ENCODE data around the gene AGAP1. TPM values are rescaled to one million over a fixed set of nuclear protein-coding genes. Genes with fewer than 3 reads are reported as not detected.

AGAP1 gene
- total RNA-seq, 2 donors from 2014 or later: 32.8 to 34.7 TPM

- Mint-ChIP-seq H3K4me3 (peak overlapping the region; percentile 75), H3K27ac (peak overlapping the region; percentile 88), H3K27me3 (ENCODE audit: insufficient read depth) (peaks cover 34% of the 10 kb centered on the region), H3K9me3 (peaks cover 3% of the 10 kb centered on the region), H3K36me3 (ENCODE audit: low read depth) (no peaks in the 10 kb centered on the region), H3K4me1 (peaks cover 19% of the 10 kb centered on the region)
- Histone ChIP-seq H3K27ac (ENCODE audit: low read depth, low read length) (no peak overlapping the region), H3K27me3 (ENCODE audit: control insufficient read depth, insufficient read depth, low read length, poor library complexity, severe bottlenecking) (no peaks in the 10 kb centered on the region), H3K36me3 (ENCODE audit: control insufficient read depth, insufficient read depth, low read length) (no peaks in the 10 kb centered on the region), H3K9ac (ENCODE audit: extremely low read depth, low read length, poor library complexity, severe bottlenecking) (peak overlapping the region; percentile 53), H3K4me1 (ENCODE audit: control insufficient read depth, insufficient read depth, low read length) (no peaks in the 10 kb centered on the region), H3K4me3 (ENCODE audit: low read length) (peak overlapping the region; percentile 82), H3K9me3 (ENCODE audit: control insufficient read depth, low read length) (no peaks in the 10 kb centered on the region)
- 5 to 7% methylated on average over 25 to 33 of the region's 33 CpGs for WGBS, 2 experiments (ENCODE audit: insufficient coverage in 1 of 2, insufficient read length in 1 of 2)
- DNase-seq: no peak
- TF ChIP-seq CTCF (conservative IDR thresholded peaks at IDR 0.05): no peak
These were observed 455 bp upstream of the AGAP1 start for GRCh38 chr2:235493402-235493774.

GRCh38 chr2:235494716-235495372 lies 1.0 kb downstream of the AGAP1 start:
- no peak overlapping the region for H3K27ac ChIP-seq (ENCODE audit: low read depth, low read length)
- no peaks in the 10 kb centered on the region for H3K36me3 ChIP-seq (ENCODE audit: control insufficient read depth, insufficient read depth, low read length)
- peak overlapping the region; percentile 81 for H3K4me3 ChIP-seq (ENCODE audit: low read length)
- peak; percentile 38 for TF ChIP-seq CTCF (conservative IDR thresholded peaks at IDR 0.05)
- H3K27me3 ChIP-seq (ENCODE audit: control insufficient read depth, insufficient read depth, low read length, poor library complexity, severe bottlenecking): no peaks in the 10 kb centered on the region
- H3K27ac Mint-ChIP-seq: no peak overlapping the region
- H3K9ac ChIP-seq (ENCODE audit: extremely low read depth, low read length, poor library complexity, severe bottlenecking): peak overlapping the region; percentile 47
- H3K4me1 Mint-ChIP-seq: peaks cover 28% of the 10 kb centered on the region
- H3K4me1 ChIP-seq (ENCODE audit: control insufficient read depth, insufficient read depth, low read length): peaks cover 4% of the 10 kb centered on the region
- peaks cover 33% of the 10 kb centered on the region for H3K27me3 Mint-ChIP-seq (ENCODE audit: insufficient read depth)
- peaks cover 2% of the 10 kb centered on the region for H3K36me3 Mint-ChIP-seq (ENCODE audit: low read depth)
- peak; percentile 83 for DNase-seq
- H3K9me3 ChIP-seq (ENCODE audit: control insufficient read depth, low read length): no peaks in the 10 kb centered on the region
- 1% methylated on average over 27 to 72 of the region's 72 CpGs for WGBS, 2 experiments (ENCODE audit: insufficient coverage in 1 of 2, insufficient read length in 1 of 2)
- peak overlapping the region; percentile 71 for H3K4me3 Mint-ChIP-seq
- peaks cover 3% of the 10 kb centered on the region for H3K9me3 Mint-ChIP-seq

- Mint-ChIP-seq H3K4me1 (peaks cover 36% of the 10 kb centered on the region), H3K9me3 (no peaks in the 10 kb centered on the region), H3K27ac (peak overlapping the region; percentile 45), H3K36me3 (ENCODE audit: low read depth) (peaks cover 2% of the 10 kb centered on the region), H3K4me3 (peak overlapping the region; percentile 71), H3K27me3 (ENCODE audit: insufficient read depth) (peaks cover 25% of the 10 kb centered on the region)
- no peaks in the 10 kb centered on the region for H3K36me3 ChIP-seq (ENCODE audit: control insufficient read depth, insufficient read depth, low read length)
- peak overlapping the region; percentile 81 for H3K4me3 ChIP-seq (ENCODE audit: low read length)
- no peak for TF ChIP-seq CTCF (conservative IDR thresholded peaks at IDR 0.05)
- H3K27me3 ChIP-seq (ENCODE audit: control insufficient read depth, insufficient read depth, low read length, poor library complexity, severe bottlenecking): no peaks in the 10 kb centered on the region
- peaks cover 7% of the 10 kb centered on the region for H3K4me1 ChIP-seq (ENCODE audit: control insufficient read depth, insufficient read depth, low read length)
- WGBS, 2 experiments (ENCODE audit: insufficient coverage in 1 of 2, insufficient read length in 1 of 2): 49 to 51% methylated on average over 13 to 18 of the region's 18 CpGs
- H3K9me3 ChIP-seq (ENCODE audit: control insufficient read depth, low read length): no peaks in the 10 kb centered on the region
- DNase-seq: peak; percentile 50
- peak overlapping the region; percentile 47 for H3K9ac ChIP-seq (ENCODE audit: extremely low read depth, low read length, poor library complexity, severe bottlenecking)
- no peak overlapping the region for H3K27ac ChIP-seq (ENCODE audit: low read depth, low read length)
These were observed 1.8 kb downstream of the AGAP1 start for GRCh38 chr2:235495373-235496238.

Data from endodermal cell (in vitro differentiated cells).